ENCODE results near the gene NSL1. TPM values are rescaled to one million over a fixed set of nuclear protein-coding genes. Genes with fewer than 3 reads are reported as not detected.

Gene NSL1
- polyA plus RNA-seq, 1 donor (not counting 4 experiments of a cell fraction or from before 2014, with no cell fraction given) = 25.5 TPM

DNA sequence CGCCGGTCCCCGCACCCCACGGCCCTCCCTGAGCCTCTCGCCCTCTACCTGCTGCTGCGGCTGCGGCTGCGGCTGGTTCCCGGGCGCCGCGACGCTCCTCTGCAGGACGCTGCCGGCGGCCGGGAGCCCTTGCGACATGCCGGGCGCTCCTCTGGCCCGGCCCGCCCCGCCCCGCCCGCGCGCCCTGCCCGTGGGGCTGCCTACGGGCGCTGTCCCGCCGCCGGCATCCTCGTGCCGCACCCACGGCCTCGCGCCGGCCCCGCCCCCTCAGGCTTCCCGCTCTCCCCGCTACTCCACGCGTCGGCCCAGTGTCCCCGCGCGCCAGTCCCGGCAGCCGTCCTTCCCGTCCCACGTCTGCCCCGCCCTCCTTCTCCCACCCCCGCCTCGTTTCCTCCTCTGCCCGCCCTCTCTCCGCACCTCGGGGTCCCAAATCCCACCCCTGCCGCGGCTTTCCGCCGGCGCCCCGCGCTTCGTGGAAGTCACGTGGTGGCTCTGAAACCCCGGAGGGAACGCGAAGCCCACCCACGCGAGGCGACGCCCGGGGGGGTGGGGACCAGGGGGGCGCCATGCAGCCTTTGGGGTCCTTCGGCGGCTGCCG is 91.9 kb downstream of the NSL1 start, which contains the start of gene BATF3:
Gene BATF3 (minus strand): TSS at position 216 of the 598 bp plus-strand sequence. CDS start 78 bp downstream, at position 138.
- H3K79me2 ChIP-seq (ENCODE audit: control insufficient read depth, insufficient read depth, low read length) = no peaks in the 10 kb centered on the region
- peak within 1 kb of the TSS; percentile 41 to 55 (median 50) for H3K4me3 ChIP-seq (ENCODE audit: control insufficient read depth in 2 of 3, extremely low read depth in 1 of 3, insufficient read depth in 2 of 3, low read depth in 1 of 3, low read length in 3 of 3)
- dilution Hi-C loops (cut with MboI; ENCODE audit: extremely low pct_ligation_motif_present, low sequenced_read_pairs) = no loop called here
- no peak within 1 kb of the TSS for H3K9ac ChIP-seq (ENCODE audit: control insufficient read depth, extremely low read depth, insufficient read depth, low read length)
- no peak for TF ChIP-seq EZH2 (IDR thresholded peaks at IDR 0.05; ENCODE audit: low read length)
- TF ChIP-seq, protein P1, sequence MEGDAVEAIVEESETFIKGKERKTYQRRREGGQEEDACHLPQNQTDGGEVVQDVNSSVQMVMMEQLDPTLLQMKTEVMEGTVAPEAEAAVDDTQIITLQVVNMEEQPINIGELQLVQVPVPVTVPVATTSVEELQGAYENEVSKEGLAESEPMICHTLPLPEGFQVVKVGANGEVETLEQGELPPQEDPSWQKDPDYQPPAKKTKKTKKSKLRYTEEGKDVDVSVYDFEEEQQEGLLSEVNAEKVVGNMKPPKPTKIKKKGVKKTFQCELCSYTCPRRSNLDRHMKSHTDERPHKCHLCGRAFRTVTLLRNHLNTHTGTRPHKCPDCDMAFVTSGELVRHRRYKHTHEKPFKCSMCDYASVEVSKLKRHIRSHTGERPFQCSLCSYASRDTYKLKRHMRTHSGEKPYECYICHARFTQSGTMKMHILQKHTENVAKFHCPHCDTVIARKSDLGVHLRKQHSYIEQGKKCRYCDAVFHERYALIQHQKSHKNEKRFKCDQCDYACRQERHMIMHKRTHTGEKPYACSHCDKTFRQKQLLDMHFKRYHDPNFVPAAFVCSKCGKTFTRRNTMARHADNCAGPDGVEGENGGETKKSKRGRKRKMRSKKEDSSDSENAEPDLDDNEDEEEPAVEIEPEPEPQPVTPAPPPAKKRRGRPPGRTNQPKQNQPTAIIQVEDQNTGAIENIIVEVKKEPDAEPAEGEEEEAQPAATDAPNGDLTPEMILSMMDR (optimal IDR thresholded peaks at IDR 0.05 in 1 of 3, IDR thresholded peaks at IDR 0.05 in 1 of 3, conservative IDR thresholded peaks at IDR 0.05 in 1 of 3; ENCODE audit: extremely low read depth in 1 of 3, insufficient read depth in 2 of 3, low read length in 3 of 3) = no peak
- no peak for DNase-seq (ENCODE audit: low read depth, low spot score)
- H3K27ac ChIP-seq (ENCODE audit: control insufficient read depth, insufficient read depth, low read length) = no peak within 1 kb of the TSS
- peaks cover 7% of the 10 kb centered on the region for H3K4me1 ChIP-seq (ENCODE audit: control insufficient read depth, extremely low read depth, insufficient read depth, low read length)
- FAIRE-seq = no peak
- no peaks in the 10 kb centered on the region for H3K9me1 ChIP-seq (ENCODE audit: control insufficient read depth, extremely low read depth, insufficient read depth, low read length)
- H3K4me2 ChIP-seq (ENCODE audit: control insufficient read depth, extremely low read depth, insufficient read depth, low read depth, low read length) = peak within 1 kb of the TSS; percentile 74
- no peaks in the 10 kb centered on the region for H4K20me1 ChIP-seq (ENCODE audit: control insufficient read depth, extremely low read depth, insufficient read depth, low read length)
- peaks cover 80% of the 10 kb centered on the region for H3K27me3 ChIP-seq (ENCODE audit: control insufficient read depth, extremely low read depth, insufficient read depth, low read length)
- H3K9me3 ChIP-seq (ENCODE audit: control insufficient read depth, low read depth, low read length) = no peaks in the 10 kb centered on the region
- no peaks in the 10 kb centered on the region for H3K36me3 ChIP-seq (ENCODE audit: control insufficient read depth in 2 of 2, extremely low read depth in 1 of 2, insufficient read depth in 2 of 2, low read length in 2 of 2)
- peak within 1 kb of the TSS; percentile 65 for H2AFZ ChIP-seq (ENCODE audit: control insufficient read depth, low read length)

- no peak for FAIRE-seq
- no peak overlapping the region for H3K27ac ChIP-seq (ENCODE audit: control insufficient read depth, insufficient read depth, low read length)
- H3K4me1 ChIP-seq (ENCODE audit: control insufficient read depth, extremely low read depth, insufficient read depth, low read length) = peaks cover 7% of the 10 kb centered on the region
- dilution Hi-C loops (cut with MboI; ENCODE audit: extremely low pct_ligation_motif_present, low sequenced_read_pairs) = no loop called here
- peak overlapping the region; percentile 74 for H3K4me2 ChIP-seq (ENCODE audit: control insufficient read depth, extremely low read depth, insufficient read depth, low read depth, low read length)
- peak; percentile 67 for TF ChIP-seq EZH2 (IDR thresholded peaks at IDR 0.05; ENCODE audit: low read length)
- TF ChIP-seq, protein P1 (optimal IDR thresholded peaks at IDR 0.05 in 1 of 3, IDR thresholded peaks at IDR 0.05 in 1 of 3, conservative IDR thresholded peaks at IDR 0.05 in 1 of 3; ENCODE audit: extremely low read depth in 1 of 3, insufficient read depth in 2 of 3, low read length in 3 of 3) = peak; percentile 23 to 61 (median 48)
- no peaks in the 10 kb centered on the region for H3K9me1 ChIP-seq (ENCODE audit: control insufficient read depth, extremely low read depth, insufficient read depth, low read length)
- H3K27me3 ChIP-seq (ENCODE audit: control insufficient read depth, extremely low read depth, insufficient read depth, low read length) = peaks cover 80% of the 10 kb centered on the region
- H3K9ac ChIP-seq (ENCODE audit: control insufficient read depth, extremely low read depth, insufficient read depth, low read length) = no peak overlapping the region
- H3K36me3 ChIP-seq (ENCODE audit: control insufficient read depth in 2 of 2, extremely low read depth in 1 of 2, insufficient read depth in 2 of 2, low read length in 2 of 2) = no peaks in the 10 kb centered on the region
- peak overlapping the region; percentile 41 to 50 (median 50) for H3K4me3 ChIP-seq (ENCODE audit: control insufficient read depth in 2 of 3, extremely low read depth in 1 of 3, insufficient read depth in 2 of 3, low read depth in 1 of 3, low read length in 3 of 3)
- H3K9me3 ChIP-seq (ENCODE audit: control insufficient read depth, low read depth, low read length) = no peaks in the 10 kb centered on the region
- no peaks in the 10 kb centered on the region for H3K79me2 ChIP-seq (ENCODE audit: control insufficient read depth, insufficient read depth, low read length)
- H2AFZ ChIP-seq (ENCODE audit: control insufficient read depth, low read length) = peak overlapping the region; percentile 65
- DNase-seq (ENCODE audit: low read depth, low spot score) = no peak
- no peaks in the 10 kb centered on the region for H4K20me1 ChIP-seq (ENCODE audit: control insufficient read depth, extremely low read depth, insufficient read depth, low read length)
Measured at GRCh38 chr1:212699104-212699624, 92.4 kb downstream of the NSL1 start.

Measured in keratinocyte (primary cell).